ENCODE results near the gene CASQ1.

CASQ1 gene

GRCh38 chr1:160189649-160190625 is at the start of gene CASQ1:
Gene CASQ1 (plus strand): TSS chr1:160190575. CDS start chr1:160190752, 177 bp downstream.
- no peak for DNase-seq

GRCh38 chr1:160143695-160144094 is 46.7 kb upstream of the CASQ1 start:
- no peak for DNase-seq

GRCh38 chr1:160144921-160145320 is 45.5 kb upstream of the CASQ1 start:
- no peak for DNase-seq

DNA sequence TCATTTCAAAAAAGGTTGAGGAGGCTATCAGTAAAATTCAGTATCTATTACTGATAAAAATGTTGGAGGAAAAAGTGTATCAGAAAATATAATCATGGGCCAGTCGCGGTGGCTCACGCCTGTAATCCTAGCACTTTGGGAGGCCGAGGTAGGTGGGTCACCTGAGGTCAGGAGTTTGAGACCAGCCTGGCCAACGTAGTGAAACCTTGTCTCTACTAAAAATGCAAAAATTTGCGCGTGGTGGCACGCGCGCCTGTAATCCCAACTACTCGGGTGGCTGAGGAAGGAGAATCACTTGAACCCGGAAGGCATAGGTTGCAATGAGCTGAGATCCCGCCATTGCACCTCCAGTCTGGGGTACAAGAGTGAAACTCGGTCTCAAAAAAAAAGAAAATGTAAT is 44.3 kb upstream of the CASQ1 start:
- no peak for DNase-seq

DNA sequence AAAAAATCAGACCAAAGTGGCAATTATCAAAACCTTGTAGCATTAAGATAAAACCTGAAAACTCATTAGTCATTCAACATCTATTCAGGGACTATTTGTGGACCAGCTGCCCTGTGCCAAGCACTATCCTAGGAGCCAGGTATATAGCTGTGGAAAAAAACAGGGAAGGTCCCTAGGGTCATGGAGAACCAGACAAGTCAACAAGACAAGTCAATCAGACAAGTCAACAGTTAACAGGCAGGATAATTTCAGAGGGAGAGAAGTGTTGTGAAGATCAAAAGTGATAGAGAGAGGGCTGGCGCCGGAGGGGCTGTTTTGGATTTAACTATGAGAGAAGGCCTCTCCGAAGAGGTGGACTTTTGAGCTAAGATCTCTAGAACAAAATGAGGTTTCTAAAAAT is 42.3 kb upstream of the CASQ1 start:
- DNase-seq = no peak

- DNase-seq = no peak
Measured at GRCh38 chr1:160149233-160149632, 41.1 kb upstream of the CASQ1 start.

DNA sequence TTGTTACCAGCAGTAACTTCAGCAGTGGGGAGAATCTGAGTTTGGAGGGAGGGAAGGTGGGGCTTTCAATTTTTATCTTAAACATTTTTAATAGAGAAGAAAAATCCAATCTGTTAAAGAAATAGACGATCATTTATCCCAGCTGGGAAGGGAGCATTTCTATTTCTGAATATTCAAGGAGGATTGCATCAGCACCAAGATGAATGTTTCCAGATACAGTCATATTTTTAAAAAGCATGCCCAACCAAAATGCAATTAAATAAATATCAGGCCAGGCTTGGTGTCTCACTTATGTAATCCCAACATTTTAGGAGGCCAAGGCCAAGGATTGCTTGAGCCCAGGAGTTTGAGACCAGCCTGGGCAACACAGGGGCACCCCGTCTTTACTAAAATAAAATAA is 40.7 kb upstream of the CASQ1 start:
- no peak for DNase-seq

DNA sequence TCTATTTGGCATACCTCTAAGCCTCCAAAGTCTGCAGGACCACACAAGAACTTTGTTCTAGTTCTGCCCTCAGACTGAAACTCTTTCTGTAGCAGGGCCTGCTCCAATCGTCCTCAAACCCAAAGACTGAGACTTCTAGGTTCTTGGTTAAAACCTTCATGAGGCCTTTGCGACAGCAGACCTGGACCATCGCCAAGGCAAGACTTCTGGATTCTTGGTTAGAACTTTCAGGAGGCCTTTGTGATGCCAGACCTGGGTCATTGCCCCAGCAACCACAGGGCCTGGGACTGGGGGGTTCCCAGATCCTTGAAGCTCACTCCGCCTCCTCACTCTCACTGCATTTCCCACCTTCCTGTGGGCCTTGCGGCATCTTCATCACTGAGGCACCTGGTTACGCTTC is 39.1 kb upstream of the CASQ1 start, which contains the start of gene ATP1A4:
Gene ATP1A4, plus strand, starts transcription at position 301 of the 400 bp plus-strand sequence. CDS start 438 bp downstream, outside the sequence.
- no peak for DNase-seq

DNA sequence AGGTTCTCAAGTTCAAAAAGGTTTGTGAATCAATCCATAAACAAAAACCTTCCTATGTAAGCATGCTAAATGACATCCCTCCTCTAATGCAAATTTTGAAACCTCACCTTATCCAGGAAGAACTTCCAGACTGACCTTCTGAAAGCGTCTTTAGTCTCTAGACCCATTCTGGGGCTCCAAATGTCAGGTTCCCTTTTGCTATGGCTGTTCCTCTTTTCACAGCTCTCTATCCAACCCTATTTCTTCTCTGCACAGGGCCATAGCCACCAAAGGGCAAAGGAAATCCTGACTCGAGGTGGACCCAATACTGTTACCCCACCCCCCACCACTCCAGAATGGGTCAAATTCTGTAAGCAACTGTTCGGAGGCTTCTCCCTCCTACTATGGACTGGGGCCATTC is 35.6 kb upstream of the CASQ1 start:
- no peak for DNase-seq

DNA sequence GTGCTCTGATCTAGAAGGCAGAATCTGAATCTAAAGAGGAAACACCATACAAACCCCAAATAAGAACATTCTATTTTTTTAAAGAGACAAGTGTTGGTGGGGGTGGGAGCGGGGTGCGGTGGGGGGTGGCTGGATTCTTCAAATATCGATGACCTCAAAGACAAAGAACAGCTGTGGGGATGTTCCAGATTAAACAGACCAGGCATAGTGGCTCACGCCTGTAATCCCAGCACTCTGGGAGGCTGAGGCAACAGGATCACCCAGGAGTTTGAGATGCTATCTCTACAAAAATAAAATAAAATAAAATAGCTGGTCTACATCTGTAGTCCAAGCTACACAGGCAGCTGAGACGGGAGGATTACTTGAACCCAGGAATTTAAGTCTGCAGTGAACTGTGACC is 34.0 kb upstream of the CASQ1 start:
- DNase-seq = no peak

DNA sequence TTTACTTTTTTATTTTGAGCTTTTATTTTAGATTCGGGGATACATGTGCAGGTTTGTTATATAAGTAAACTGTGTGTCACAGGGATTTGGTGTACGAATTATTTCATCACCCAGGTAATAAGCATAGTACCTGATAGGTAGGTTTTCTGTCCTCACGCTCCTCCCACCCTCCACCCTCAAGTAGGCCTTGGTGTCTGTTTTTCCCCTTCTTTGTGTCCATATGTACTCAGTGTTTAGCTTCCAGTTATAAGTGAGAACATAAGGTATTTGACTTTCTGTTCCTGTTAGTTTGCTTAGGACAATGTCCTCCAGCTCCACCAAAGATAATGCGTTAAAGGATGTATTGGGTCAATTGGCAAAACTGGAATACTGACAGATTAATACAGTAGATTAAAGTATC is 33.2 kb upstream of the CASQ1 start:
- DNase-seq = no peak

GRCh38 chr1:160158031-160158430 is 32.3 kb upstream of the CASQ1 start:
- DNase-seq = no peak

DNA sequence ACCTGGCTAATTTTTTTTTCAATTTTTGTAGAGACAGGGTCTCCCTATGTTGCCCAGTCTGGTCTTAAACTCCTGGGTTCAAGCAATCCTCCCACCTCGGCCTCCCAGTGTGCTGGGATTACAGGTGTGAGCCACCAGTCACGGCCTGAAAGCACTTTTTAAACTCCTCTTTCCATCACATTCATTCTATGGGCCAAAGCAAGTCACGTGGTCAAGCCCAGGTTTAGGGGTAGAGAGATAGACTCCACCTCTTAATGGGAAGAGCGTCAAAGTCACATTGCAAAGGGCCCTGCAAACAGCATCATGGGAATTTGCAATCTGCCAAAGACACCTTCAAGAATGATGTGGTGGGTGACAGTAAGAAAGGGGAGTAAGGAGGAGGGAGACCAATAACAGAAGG is 31.8 kb upstream of the CASQ1 start:
- DNase-seq = no peak

DNA sequence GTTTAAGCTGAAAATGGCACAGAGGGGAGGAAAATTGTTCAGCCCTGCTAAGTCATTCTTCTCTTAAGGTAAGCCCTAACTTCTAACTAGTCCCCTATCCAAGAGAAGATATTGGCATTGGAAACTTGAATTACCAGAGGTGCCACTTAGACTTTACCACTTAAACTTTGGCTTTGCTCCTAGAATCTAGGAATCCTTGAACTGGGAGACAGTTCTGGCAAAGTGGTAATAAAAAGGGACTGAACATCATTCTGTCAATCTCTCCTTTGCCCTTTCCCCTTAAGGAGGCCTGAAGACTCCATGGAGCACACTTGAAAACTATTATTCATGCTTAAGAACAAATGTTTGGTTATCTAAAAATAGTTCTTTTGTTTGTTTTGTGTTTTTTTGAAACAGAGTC is 30.5 kb upstream of the CASQ1 start:
- no peak for DNase-seq

GRCh38 chr1:160161965-160162705 is 28.2 kb upstream of the CASQ1 start:
- no peak for DNase-seq

DNA sequence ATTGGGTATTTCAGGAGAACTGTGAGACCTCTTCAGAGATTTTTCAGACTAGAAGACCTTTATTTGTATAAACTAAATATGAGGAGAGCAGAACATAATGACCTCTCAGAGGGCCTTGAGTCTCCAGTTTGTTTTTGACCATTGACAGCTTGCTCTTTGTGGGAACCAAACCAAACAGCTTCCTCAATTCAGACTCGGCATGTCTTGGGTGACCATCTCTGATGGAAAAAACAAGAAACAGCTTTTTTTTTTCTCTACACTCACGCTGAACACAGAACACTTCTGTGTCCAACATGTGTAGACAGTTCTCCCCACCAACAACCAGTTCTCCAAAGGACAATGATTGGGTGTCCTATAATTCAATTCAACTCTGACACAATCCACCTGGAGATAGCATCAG is 27.4 kb upstream of the CASQ1 start:
- no peak for DNase-seq

DNA sequence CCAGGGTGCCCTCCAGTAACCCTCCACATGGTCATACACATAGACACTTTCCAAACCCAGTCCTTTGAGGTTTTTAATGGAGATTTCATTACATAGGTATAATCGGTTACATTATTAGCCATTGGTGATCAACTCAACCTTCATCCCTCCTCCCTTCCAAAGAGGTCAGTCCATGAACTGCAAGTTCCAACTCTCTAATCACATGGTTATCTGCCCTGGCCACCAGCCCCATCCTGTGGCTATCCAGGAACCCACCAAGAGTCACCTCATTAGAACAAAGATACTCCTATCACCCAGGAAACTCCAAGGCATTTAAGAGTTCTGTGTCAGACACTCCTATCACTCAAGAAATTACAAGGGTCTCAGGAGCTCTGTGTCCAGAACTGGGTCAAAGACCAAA is 26.8 kb upstream of the CASQ1 start:
- DNase-seq = no peak

DNA sequence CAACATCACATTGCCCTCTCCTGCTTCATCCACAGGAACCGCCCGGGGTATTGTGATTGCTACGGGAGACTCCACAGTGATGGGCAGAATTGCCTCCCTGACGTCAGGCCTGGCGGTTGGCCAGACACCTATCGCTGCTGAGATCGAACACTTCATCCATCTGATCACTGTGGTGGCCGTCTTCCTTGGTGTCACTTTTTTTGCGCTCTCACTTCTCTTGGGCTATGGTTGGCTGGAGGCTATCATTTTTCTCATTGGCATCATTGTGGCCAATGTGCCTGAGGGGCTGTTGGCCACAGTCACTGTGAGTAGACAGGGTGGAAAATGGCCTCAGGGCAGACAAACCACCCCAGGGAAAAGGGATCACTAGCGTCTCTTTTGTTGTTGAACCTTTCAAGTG is 26.3 kb upstream of the CASQ1 start:
- no peak for DNase-seq

DNA sequence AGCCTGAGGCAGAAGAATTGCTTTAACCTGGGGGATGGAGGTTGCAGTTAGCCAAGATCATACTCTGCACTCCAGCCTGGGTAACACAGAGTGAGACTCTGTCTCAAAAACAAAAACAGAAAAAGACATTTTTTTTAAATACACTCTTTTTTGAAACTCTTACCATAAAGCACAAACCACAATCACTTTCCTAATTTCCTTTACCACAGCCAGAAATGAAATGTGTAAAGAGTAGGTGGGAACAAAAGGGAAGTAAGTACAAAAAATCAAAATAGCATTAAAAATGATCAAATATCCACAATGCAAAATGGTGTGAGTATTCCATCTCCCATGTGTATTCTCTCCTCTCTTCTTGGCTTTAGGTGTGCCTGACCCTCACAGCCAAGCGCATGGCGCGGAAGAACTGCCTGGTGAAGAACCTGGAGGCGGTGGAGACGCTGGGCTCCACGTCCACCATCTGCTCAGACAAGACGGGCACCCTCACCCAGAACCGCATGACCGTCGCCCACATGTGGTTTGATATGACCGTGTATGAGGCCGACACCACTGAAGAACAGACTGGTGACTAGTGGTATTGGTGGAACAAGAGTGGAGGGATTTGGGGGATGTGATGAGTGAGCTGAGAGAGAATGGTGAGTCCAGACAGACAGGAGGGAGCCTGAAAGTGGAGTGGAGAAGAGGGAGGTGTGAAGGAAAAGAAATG is 24.1 kb upstream of the CASQ1 start:
- no peak for DNase-seq

DNA sequence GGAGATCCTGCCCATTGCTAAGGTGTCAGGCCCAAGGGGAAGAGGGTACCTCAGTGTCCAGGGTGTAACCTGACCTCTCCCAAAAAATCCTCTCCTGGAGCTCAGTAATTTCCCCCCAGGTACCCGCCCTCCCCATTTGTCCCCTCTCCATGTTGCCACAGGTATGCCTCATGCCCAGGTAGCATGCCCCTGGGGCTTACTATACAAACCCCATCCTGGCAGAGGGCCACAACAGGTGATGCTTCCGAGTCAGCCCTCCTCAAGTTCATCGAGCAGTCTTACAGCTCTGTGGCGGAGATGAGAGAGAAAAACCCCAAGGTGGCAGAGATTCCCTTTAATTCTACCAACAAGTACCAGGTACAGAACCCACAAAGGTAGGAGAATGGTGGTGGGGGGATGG is 23.3 kb upstream of the CASQ1 start:
- DNase-seq = no peak

DNA sequence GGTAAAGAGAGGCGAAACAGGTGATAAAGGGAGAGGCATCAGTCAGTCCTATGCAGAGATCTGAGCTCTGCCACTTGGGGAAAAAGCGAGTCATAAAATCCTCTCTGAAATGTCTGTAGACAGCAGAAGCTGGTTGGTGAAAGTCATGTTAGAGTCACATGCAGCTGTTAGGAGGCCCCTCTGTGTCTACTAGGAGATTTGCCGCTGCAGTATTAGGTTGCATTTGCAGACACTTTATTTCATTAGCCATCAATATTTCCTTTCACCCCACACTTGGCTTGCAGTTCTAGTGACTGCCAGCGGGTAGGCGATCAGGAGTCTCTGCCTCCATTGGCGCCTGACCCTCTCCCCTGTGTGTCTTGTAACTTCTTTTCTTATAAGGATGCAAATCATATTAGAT is 22.8 kb upstream of the CASQ1 start:
- no peak for DNase-seq

- no peak for DNase-seq
Measured at GRCh38 chr1:160168016-160168415, 22.4 kb upstream of the CASQ1 start.

- DNase-seq = no peak
Measured at GRCh38 chr1:160168609-160169369, 21.6 kb upstream of the CASQ1 start.
